Stimulated activated CD4-positive, alpha-beta T cell treated with anti-CD3 and anti-CD28 coated beads, Interleukin-12 subunit alpha, Interleukin-12 subunit beta, amount 100 ng/mL, for 48 hours (primary cell): Measurements from ENCODE around the gene MEGF11.
"Not testable (repeated sequence)": the region's sequence is repeated elsewhere in the genome, so short reads cannot be mapped to it uniquely, and the experiment has no call there.

Experiments used
- DNase-seq, 3 donors: peaks; one replicate each; pipeline ENCODE4 v3.0.0-alpha.2; 2020; ENCODE audit warnings: low read depth in 2 of 3, low spot score in 1 of 3

Gene MEGF11

DNA sequence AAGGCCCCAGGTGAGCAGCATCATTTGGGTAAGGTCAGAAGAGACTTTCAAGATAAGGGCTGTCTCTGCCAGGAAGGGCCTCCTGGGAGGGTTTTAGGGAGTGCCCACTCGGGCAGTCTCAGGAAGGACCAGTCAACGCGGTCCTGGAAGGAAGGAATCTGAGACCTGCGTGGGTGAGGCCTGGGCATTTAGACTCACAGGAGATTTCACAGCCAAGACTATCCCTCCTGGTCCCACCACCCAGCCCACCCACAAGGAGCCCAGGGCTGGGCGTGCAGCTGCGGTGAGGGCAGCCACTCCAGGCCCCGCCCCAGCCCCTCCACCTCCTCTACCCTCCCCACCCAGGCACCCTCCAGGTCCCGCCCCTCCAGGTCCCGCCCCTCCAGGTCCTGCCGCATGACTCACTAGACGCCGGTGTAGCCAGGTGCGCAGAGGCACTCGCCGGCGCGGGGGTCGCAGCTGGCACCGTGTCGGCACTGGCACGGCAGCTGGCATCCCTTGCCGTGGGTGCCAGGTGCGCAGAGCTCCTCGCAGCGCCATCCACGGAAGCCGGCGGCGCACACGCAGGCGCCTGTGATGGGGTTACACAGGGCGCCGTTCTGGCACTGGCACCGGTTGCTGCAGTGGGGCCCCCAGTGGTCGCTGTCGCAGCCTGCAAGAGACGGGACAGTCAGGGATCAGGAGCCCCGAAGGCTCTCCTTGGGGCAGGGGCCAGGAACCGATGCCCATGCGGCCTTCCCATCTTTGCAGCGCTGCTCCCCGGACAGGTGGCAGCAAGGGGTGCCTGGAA lies 271.5 kb downstream of the MEGF11 start:
- DNase-seq: peak; percentile 12 to 29 (median 16)

DNA sequence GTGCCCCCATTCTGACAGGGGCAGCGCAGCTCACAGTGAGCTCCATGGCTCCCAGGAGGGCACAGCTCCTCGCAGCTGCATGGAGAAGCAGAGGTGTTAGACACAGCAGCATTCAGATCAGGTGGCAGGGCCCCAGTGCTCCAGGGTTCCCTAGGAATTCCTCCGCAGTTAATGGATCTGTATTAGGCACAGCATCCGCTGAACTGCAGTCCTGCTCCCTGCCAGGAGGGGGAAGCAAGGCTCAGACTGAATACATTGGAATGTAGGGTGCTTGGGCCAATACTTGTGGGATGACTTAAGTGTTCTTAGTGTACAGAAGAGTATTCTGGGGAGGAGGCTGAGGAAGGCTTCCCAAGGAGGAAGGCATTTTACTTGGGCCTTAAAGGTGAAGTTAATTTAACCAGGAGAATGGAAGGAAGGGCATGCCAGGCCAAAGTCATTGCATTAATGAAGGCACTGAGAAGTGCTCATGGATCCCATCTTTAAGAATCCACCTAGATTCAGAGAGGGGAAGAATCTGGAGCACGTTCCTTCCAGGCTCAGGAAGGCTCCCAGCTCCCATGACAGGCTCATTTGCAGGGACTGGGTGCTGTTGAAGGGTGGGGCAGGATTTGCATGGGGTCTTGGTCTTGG lies 272.6 kb downstream of the MEGF11 start:
- peak in 2 of 3 donors; percentile 8 to 20 for DNase-seq

DNA sequence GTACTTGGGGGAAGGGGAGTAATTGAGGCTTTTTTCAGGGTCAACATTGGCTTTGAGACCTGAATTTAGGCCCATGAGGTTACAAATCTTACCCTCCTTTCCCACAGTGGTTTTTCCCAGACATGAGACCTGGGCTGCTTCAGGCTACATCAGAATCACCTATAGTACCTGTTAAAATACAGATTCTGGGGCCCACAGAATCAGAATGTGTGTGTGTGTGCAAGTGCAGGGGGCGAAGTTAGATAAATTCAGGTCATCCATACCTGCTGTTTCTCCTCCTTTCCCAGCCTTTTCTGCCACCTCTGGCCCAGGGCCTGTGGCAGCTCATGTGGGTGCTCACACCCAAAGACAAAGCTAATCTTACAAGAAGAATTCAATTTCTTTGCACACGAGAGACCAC lies 273.7 kb downstream of the MEGF11 start:
- no peak for DNase-seq

DNA sequence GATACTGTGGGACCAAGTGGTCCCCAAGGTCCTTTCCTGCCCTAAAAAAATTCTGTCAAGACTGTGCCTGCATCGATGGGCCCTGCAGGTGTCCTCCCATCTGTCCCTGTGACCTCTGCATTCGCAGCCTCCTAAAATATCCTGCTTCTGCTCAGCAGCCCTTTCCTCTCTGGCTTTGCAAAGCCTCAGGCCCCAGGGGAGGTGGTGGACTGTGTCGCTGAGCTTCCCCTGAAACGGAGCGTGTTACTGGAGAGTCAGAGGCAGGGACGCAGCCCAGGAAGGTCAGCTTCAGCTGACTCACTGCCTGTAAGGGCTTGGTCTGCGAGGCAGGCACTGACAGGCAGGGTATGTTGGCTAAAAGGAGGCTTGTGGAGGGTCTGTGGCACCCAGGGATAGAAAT lies 274.2 kb downstream of the MEGF11 start:
- no peak for DNase-seq

DNA sequence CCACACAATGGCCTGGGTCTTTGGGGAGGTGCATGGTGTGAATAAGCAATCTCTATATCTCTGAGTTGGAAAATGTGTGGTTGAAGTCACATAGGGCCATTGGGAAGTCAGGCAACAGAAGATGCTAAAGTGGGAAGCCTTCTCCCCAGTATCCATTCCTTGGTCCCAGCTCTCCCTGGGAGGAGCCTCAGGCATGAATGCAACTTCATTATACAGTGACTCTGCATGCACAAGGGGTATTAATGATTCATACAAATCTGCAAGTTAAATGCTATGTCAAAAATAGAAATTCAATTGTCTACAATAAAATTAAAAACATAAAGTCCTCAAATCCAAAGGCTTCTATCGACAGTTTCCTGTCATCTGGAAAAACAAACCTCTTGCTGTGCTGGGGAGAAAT lies 275.4 kb downstream of the MEGF11 start:
- DNase-seq: no peak

DNA sequence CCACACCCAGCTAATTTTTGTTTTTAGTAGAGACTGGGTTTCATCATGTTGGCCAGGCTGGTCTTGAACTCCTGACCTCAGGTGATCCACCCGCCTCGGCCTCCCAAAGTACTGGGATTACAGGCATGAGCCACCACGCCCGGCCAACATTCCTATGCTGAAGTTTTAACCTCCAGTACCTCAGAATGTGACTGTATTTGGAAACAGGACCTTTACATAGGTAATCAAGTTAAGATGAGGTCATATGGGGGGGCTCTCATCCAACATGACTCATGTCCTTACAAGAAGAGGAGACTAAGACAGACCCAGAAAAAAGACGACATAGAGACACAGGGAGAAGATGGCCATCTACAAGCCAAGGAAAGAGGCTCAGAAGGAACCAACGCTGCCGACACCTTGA lies 277.4 kb downstream of the MEGF11 start:
- not testable (repeated sequence) for DNase-seq

DNA sequence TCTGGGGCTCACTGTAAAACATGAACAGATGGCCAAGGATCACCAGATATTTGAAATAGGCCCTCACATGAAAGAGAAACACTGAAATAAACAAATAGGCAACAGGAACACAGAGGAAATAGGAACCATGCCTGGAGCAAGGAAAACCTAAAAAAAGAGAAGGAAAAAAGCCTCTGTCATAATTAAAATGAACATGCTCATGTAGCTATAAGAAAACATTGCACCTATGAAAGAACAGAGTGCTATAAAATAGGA lies 281.9 kb downstream of the MEGF11 start:
- DNase-seq: no peak

DNA sequence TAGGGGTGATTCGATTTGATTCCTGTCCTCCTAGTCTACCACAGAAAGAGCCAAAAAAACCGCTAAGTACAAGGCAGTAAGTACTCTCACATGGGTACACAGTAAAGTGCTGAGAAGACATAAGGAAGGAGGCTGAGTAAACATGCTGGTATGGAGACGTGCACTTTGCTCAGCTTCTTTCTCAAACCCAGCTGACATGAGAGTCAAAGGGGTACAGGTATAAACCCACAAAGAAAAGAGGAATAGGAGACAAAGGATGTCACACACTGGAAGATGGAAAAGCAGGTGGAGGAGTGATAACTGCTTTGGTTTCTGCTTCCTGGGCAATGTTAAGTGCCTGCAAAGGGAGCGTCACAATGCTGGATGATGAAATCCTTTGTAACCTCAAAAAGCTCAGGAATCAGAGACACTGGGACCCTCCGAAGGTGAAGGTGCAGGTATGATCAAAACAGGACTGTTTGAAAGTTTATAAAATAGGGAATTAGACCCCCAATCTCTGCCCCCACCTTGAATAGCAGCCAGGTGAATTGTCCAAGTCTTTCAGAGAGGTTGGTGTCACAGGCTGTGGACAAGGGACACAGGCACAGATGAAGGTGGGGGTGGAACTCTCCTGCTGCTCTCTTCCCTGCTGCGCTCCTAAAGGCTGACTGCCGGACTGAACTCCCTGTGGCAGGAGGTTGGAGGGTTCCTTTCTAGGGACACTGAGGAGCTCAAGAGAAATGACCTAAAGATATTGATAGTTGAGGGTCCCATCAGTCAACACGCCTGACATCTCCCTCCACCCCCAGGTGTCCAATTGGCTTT lies 282.4 kb downstream of the MEGF11 start:
- DNase-seq: no peak

DNA sequence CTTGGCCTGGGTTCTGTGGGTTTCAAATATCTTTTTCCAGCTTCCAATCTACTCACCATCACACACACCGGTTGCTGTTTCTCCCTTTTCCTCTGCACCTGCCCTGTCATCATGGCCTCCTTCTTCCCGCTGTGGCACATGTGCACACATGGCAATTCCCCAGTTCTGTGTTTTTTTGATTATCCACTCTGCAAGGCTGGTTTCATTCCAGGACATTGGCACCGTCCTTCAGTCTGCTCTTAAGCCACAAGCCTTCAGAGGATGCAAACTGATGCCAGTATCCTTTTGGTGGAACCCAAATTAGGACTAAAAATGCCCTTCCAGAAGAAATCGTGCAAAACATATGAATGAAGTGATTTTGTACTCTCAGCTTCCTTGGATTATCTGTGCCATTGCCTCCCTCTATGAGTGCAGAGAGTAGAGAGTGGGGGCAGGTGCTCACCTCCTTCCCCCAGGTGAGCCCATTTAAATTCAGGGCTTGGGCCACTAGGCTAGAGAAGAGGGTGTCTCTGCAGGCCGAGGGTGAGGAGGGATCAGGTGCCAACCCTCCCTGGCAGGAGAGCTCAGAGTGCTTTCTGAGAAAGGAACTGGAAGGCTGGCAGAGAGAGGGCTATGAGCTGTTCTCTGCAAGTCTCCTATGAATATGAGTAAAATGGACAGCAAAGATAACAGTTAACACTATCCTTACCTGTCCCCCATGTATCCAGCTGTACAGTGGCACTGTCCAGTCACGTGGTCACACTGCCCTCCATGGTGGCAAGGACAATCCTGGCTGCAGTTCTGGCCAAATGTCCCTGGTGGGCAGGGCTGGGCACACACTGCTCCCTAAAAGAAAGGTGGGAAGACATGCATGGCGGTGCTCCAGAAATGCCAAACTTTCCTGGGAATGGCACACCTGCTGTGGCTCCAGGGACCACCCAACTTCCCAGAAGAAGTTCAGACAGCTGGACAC lies 283.4 kb downstream of the MEGF11 start:
- DNase-seq: no peak

DNA sequence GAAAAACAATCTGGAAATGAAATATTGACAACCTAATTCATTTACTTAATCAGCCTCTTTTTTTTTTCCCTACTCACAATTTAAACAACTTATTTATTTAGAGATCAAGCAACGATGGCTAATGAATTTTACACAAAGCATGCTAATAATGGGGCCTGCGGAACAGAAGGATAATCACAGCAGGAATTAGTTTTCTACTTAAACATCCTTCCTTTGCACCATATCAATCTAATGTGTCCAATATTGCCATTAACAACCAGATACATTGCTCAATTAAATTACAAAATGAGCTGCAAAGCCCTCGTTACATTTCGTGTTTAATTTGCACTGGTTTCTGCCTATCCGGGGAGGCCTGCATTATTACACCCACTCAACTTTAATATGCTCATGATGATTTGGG lies 285.0 kb downstream of the MEGF11 start:
- DNase-seq: no peak

DNA sequence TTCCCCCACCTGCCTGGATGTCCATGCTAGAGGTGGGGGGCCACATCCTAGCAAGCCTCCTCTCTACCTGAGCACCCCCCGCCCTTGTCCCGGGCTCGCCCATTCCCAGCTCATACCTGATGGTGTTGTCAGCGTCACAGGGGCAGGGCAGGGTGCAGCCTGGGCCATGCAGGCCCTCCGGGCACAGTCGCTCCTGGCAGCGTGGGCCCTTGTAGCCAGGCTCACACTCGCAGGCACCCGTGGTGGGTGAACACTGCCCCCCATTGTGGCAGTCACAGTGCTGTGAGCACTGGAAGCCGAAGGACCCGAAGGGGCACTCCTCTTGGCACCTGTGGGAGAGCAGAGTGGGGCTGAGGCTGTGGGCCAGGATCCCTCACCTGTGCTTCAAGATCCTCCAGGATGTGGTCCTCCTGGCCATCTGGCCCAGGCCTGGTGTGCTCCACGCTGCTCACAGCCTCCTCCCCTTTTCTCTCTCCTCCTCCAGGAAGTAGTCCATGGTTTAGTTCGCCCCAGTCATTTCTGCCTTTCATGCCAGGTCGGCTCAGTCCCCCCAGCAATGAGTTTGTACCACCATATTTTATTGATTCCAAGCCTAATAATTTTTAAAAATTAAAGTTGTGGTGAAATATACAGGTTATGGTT lies 288.6 kb downstream of the MEGF11 start:
- no peak for DNase-seq

DNA sequence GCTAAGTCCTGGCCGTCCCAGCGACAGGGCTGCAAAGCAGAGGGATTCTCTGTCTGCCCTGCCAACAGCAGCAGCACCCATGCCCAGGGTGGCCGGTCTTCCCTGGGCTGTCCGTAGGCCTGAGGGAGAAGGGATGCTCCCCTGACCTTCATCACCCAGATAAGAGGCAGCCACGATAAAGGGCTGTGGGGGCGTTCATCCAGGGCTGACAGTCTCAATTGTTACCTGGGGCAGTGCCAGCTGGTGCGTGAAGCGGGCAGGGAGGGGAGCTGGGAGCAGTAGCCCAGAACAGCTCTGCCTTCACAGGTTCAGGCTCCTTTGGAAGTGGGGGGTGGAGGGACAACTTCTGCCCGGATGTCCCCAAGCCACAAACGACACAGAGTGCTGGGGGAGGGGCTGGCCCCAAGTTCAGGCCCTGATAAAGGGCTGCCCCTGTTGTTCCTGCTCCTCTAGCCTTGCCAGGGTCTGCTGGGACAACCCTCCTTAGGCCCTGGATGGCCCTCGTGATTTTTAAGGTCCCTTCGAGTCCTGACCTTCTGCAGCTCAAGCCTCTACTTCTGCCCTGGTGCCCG lies 289.6 kb downstream of the MEGF11 start:
- DNase-seq: no peak

DNA sequence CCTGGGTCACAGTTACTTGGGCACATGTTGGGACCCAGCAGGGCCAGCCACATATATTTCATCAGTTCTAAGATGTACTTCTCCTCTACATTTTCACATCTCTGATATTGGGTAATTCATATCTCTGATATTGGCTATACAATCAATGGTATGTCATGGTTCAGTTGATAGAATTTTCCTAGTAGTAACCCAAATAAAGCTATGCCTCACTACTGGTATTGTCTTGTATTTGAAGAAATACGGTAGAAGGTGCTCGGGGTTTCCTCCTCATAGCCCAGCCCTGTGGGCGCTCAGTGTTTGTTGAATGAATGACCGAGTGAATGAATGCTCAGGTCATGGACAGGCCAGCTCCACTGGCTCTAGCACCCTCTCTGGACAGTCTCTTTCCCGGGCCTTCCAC lies 290.2 kb downstream of the MEGF11 start:
- no peak for DNase-seq

DNA sequence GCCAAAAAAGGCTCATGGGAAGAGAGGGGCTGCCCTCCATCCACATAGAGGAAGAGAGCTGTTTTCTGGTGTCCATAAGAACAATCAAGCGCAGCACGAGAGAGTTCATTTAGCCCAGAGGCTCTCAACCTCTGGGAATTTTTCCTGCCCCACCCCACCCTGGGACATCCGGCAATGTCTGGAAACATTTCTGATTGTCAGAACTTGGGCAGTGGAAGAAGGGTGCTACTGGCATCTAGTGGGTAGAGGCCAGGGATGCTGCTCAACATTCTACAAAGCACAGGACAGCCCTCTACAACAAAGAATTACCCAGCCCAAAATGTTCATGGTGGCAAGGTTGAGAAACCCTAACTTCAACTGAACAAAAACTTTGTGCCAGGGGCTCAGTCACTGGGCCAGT lies 291.4 kb downstream of the MEGF11 start:
- no peak for DNase-seq

DNA sequence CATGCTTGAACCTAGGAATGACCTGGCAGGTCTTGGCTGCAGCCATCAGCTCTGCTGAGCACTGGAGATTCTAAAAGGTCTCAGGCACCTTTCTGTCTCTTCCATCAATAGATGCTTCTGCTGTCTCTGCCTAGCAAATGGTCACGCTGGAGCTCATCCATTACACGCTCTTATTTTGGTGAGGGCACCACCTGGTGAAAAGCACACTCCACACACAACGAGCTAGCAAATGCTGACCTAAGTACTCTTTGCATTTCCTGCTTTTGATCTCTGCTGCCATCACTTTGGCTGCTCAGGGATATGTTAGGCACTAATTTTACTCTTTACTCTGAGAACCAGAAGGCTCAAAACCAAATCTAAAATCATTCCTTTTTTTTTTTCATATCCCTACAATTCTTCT lies 293.0 kb downstream of the MEGF11 start:
- DNase-seq: no peak

DNA sequence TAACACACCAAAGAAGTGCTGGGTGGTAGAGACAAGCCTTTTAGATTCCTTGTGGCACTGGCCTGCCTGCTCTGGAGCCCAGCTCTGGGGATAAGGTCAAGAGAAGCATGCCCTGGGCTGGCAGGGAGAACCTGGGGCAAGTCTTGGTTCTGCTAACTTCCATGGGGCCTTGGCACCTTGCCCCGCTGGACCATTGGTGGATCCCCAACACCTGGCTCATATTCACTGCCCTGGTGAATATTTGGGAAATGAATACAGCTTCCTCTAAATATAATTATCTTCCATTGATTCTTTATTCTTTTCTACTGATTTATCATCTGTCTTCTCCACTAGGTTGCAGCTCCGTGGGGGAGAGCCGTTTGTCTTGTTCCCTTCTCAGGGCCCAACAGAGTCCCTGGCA lies 294.7 kb downstream of the MEGF11 start:
- no peak for DNase-seq

DNA sequence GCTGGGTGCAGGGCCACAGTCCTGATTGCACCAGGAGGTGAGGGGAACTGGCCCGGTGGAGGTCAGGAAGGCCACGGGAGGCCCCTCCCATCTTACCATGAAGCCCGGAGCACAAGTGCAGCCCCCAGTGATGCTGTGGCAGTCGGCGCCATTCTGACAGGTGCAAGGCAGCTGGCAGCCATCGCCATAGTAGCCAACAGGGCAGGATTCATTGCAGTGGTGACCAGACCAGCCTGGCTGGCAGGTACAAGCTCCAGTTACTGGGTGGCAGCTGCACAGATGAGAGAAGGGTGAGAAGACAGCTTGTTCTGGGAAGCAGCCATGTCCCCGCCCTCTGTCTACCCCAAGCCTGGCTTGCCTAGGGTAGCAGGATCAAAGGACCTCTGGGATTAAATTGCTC lies 296.1 kb downstream of the MEGF11 start:
- no peak for DNase-seq

DNA sequence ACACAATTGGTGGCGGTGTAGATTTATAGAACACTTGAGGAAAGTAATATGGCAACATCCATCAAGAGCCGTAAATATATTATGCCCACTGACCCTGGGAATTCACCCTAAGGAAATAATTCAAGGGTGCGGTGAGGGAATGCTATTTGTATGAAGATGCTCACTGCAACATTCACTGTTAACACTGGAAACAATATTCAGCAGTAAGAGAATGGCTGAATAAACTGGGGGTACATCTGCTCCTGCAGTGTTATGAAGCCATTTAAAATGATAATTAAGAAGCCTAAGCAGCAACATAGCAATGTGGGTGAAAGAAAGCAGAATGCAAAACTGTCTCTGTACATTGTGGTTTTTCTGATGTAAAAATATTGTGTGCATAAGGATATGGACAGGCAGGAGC lies 296.7 kb downstream of the MEGF11 start:
- no peak for DNase-seq

DNA sequence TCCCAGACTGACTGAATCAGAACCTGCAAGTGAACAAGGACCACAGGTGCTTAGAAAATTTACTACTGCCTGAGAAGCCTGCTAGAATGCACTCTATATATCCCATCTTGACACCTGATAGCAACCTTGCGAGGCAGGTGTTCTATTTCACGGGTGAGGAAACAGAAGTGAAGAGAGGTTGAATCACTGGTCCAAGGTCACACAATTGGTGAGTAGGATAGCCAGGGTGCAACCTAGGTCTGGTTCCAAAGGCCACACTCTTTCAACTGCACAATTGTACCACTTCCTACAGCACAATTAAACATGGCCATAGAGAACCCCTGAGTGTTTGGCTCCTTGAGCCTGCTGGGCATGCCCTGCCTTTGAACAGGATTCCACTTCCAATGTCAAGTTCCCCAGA lies 297.2 kb downstream of the MEGF11 start:
- DNase-seq: no peak

DNA sequence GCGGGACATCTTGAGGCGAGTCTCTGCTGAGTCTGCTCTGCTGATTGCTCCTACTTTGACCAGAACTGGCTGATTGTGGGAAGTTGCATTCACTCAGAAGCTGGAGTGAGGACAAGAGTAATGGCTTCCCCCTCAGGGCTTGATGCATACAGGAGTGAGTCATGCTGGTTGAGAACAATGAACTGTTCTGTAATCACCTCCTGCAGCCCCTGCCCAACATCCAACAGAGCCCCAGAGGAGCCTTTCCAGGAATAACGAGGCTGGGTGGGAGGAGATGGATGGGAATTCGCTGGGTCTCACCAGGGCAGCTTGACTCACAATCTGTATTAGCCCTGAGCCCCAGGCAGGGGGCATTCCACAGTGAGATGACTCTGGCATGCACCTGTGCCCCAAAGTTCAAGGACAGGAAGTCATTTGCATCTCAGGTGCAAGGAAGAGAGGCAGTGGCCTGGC lies 299.2 kb downstream of the MEGF11 start:
- DNase-seq: no peak
